ENCODE results near the gene IL15. TPM values are rescaled to one million over a fixed set of nuclear protein-coding genes. Genes with fewer than 3 reads are reported as not detected.

IL15 gene
- 3.5 and 7.0 TPM in 2 replicates for total RNA-seq

GRCh38 chr4:141636082-141636770, at the start of gene IL15:
IL15 (plus strand) TSS chr4:141636583; CDS start chr4:141719465, 82,882 bp downstream.

